HG03558 (cell line): ENCODE measurements around the gene SLC44A2.

Experiments
- ATAC-seq: cut with Tn5 transposase; IDR thresholded peaks from one replicate; pipeline ENCODE4 v1.9.1; 2021; ENCODE audit warnings: moderate number of reproducible peaks; ENCODE audit not compliant: unreplicated experiment; ENCODE audit errors: extremely low read depth

The SLC44A2 gene

GRCh38 chr19:10625003-10625761 lies at the start of gene SLC44A2:
TSS of gene SLC44A2 (plus strand) at chr19:10625553. CDS start at chr19:10625634, 81 bp downstream.
- ATAC-seq: no peak

GRCh38 chr19:10577951-10578350 lies 47.4 kb upstream of the SLC44A2 start:
- ATAC-seq: no peak

- no peak for ATAC-seq
These were observed 44.2 kb upstream of the SLC44A2 start for GRCh38 chr19:10580979-10581631.

GRCh38 chr19:10582091-10582490 lies 43.3 kb upstream of the SLC44A2 start:
- ATAC-seq: no peak

GRCh38 chr19:10583036-10583776 lies 42.1 kb upstream of the SLC44A2 start:
- ATAC-seq: no peak

- no peak for ATAC-seq
These were observed 39.0 kb upstream of the SLC44A2 start for GRCh38 chr19:10586396-10586795.

- no peak for ATAC-seq
These were observed 38.1 kb upstream of the SLC44A2 start, which contains the start of gene AP1M2 for GRCh38 chr19:10587022-10587838. TSS of gene AP1M2 (minus strand) at chr19:10587312. CDS start at chr19:10587231, 81 bp downstream.

- no peak for ATAC-seq
These were observed 37.6 kb upstream of the SLC44A2 start for GRCh38 chr19:10587839-10588150.

GRCh38 chr19:10593148-10593547 lies 32.2 kb upstream of the SLC44A2 start:
- no peak for ATAC-seq

- ATAC-seq: no peak
These were observed 31.3 kb upstream of the SLC44A2 start for GRCh38 chr19:10593820-10594637.

GRCh38 chr19:10600149-10600548 lies 25.2 kb upstream of the SLC44A2 start:
- ATAC-seq: no peak

- no peak for ATAC-seq
These were observed 23.4 kb upstream of the SLC44A2 start for GRCh38 chr19:10601999-10602329.

- ATAC-seq: no peak
These were observed 22.8 kb upstream of the SLC44A2 start for GRCh38 chr19:10602330-10603083.

GRCh38 chr19:10603084-10603872 lies 22.1 kb upstream of the SLC44A2 start:
- no peak for ATAC-seq

GRCh38 chr19:10603873-10604459 lies 21.4 kb upstream of the SLC44A2 start:
- no peak for ATAC-seq

GRCh38 chr19:10604460-10604980 lies 20.8 kb upstream of the SLC44A2 start:
- no peak for ATAC-seq

GRCh38 chr19:10611907-10612306 lies 13.4 kb upstream of the SLC44A2 start:
- ATAC-seq: no peak
